ENCODE results near the gene PXN.

Gene PXN

DNA sequence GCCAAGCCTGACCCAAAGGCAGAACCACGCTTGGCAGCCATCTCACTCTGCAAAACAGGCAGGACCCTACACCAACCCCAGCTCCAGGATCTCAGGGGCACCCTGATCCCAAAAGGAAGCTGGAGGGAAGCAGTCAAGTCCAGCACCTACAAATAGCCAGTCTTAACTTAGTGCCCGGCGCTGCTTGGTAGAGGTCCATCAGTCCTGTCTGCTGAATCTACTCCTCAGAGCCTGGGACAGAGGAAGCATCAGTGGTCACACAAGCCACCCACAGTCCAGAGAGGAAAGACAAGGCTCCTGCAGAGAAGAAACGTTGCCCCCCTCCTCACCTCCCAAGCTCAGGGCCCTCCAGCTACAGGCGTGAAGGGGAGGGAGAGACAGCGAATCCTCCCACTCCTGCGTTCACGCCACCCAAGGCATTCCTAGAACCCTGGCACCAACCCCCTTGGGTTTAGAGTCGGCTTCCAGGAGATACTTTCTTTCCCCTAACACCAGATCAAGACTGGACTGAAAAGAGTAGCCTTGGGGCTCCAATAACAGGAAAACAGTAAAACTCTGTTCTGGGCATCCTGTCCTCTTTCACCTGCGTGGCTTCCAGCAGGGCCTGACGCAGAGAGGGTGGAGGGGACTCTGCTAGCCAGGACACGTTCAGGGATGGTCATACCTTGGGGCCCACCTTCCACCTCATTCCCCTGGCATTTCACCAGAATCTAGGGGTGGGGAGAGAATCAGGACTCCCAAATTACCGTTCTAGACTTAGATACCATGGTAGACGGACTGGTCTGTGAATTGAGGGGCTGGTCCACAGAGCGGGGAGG is 1.2 kb downstream of the PXN start:
- peak overlapping the region; percentile 96 for H3K27ac ChIP-seq
- TF ChIP-seq, protein P1, sequence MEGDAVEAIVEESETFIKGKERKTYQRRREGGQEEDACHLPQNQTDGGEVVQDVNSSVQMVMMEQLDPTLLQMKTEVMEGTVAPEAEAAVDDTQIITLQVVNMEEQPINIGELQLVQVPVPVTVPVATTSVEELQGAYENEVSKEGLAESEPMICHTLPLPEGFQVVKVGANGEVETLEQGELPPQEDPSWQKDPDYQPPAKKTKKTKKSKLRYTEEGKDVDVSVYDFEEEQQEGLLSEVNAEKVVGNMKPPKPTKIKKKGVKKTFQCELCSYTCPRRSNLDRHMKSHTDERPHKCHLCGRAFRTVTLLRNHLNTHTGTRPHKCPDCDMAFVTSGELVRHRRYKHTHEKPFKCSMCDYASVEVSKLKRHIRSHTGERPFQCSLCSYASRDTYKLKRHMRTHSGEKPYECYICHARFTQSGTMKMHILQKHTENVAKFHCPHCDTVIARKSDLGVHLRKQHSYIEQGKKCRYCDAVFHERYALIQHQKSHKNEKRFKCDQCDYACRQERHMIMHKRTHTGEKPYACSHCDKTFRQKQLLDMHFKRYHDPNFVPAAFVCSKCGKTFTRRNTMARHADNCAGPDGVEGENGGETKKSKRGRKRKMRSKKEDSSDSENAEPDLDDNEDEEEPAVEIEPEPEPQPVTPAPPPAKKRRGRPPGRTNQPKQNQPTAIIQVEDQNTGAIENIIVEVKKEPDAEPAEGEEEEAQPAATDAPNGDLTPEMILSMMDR (conservative IDR thresholded peaks at IDR 0.05; ENCODE audit: low read depth) = no peak
- DNase-seq (ENCODE audit: low spot score) = peak; percentile 89
- CTCF ChIA-PET = interaction anchor here (0.6 to 9.2 kb wide), 7 partner anchors 17 to 1558 kb away, joined by 3 to 142 read pairs (median 6); no protein-coding TSS in a partner anchor
- POLR2A ChIA-PET (ENCODE audit: low non-redundant PET) = interaction anchor here (0.6 to 5.1 kb wide), 10 partner anchors 8 to 147 kb away, joined by 3 to 64 read pairs (median 4); no protein-coding TSS in a partner anchor

DNA sequence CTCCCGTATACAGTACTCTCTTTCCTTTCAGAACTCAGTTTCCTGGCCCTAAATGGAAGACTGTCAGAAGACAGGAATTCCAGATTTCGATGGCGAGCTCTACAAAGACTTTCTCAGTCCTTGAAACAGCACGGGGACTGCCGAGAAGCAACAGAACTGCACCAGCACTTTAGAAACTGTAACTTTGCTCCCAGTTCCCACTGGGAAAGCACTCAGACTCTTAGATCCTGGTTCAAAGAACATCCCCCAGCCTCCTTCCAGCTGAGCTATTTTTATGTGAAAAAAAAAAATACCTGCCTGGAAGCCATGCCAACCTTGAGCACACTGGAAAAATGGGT is 1.8 kb downstream of the PXN start:
- ChIA-PET POLR2A (ENCODE audit: low non-redundant PET) (interaction anchor here (0.6 to 5.1 kb wide), 5 partner anchors 24 to 33 kb away, joined by 3 to 64 read pairs (median 8); no protein-coding TSS in a partner anchor), CTCF (interaction anchor here (0.6 to 9.2 kb wide), 4 partner anchors 16 to 34 kb away, joined by 3 to 142 read pairs (median 6); no protein-coding TSS in a partner anchor)
- TF ChIP-seq, protein P1 (conservative IDR thresholded peaks at IDR 0.05; ENCODE audit: low read depth) = no peak
- DNase-seq (ENCODE audit: low spot score) = no peak
- peak overlapping the region; percentile 96 for H3K27ac ChIP-seq

DNA sequence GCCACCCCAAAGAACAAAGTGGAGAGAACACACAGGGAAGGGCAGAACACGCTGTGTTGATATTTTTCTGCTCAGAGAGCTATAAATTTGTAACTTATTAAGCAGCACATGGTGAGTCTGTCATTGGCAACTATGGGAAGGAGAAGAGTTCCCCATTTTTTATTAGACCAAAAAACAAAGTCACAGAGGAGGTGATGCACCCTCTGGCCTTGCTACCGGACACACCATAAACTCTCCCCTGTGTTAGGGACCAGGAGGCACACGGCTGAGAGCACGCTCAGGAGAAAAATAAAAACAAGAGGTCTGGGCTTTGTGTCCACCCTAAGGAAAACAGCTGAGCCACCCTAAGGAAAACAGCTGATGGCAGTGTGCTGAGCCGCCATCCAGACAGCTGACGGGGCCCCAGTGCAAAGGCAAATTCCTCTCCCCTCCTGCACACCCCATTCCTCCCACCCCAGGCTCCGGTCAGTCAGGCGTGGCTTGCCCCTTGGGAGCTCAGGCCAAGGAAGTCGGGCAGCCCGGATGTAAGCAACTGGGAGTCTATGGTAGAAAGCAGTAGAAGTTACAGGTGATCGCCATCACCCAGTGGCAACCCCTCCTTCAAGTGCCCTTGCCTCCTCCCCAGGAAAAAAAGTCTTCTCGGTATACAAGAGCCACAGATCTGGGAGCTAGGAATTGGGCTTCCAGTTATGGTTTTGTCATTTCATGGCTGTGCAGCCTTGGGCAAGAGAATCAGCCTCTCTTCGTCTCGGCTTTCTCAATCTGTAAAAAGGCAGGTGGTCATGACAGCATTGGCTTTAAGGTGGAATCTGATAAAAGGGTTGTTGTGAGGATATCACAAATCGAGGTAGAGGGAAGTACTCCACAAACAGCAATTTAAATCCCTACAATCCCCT is 2.4 kb downstream of the PXN start:
- ChIA-PET POLR2A (ENCODE audit: low non-redundant PET) (interaction anchor here (0.6 to 5.1 kb wide), 8 partner anchors 20 to 63 kb away, joined by 3 to 64 read pairs (median 6); no protein-coding TSS in a partner anchor), CTCF (interaction anchor here (0.7 to 9.2 kb wide), 4 partner anchors 20 to 33 kb away, joined by 3 to 142 read pairs (median 6); no protein-coding TSS in a partner anchor)
- peak overlapping the region; percentile 96 for H3K27ac ChIP-seq
- no peak for DNase-seq (ENCODE audit: low spot score)
- TF ChIP-seq, protein P1 (conservative IDR thresholded peaks at IDR 0.05; ENCODE audit: low read depth) = no peak

DNA sequence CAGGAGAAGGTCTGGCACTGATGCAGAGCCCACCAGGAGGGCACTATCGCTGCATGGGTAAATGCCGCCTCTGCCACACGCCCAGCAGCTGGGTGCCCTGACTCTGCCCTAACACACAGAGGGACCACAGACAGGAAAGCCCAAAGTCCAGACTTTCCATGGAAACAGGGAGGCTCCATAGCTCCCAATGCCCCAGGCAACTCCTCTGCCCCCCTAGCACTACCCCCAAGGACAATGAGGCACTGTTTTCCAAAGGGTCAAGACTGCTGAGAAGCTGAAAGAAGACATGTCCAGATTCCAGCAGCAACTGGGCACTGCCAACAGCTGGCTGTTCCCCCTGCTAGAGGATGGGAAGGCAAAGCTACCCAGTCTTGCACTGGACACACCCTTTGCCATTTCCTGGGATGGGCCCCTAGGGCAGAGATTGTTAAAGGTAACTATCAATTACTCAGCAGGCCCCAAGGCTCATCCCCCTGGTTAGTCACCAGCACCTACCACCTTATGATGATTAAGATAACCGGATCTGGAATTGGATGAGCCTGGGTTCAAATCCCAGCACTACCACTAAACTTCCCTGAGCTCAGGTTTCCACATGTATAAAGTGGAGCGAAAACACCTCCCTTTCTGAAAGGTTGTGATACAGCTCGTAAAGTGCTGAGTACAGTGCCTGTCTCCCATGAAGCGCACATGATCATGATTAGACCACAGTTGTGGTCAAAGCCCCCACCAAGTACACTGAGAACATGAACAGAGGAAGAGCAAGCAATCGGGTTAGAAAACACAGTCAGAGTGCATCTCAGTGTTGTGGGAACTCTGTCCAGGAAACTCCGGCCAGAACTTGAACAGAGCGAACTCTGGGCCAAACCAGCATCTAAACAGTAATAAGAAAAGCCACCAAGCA is 3.3 kb downstream of the PXN start:
- POLR2A ChIA-PET (ENCODE audit: low non-redundant PET) = interaction anchor here (0.6 to 5.1 kb wide), 8 partner anchors 19 to 62 kb away, joined by 3 to 64 read pairs (median 6); partner anchors contain the start of gene RPLP0
- TF ChIP-seq, protein P1 (conservative IDR thresholded peaks at IDR 0.05; ENCODE audit: low read depth) = no peak

DNA sequence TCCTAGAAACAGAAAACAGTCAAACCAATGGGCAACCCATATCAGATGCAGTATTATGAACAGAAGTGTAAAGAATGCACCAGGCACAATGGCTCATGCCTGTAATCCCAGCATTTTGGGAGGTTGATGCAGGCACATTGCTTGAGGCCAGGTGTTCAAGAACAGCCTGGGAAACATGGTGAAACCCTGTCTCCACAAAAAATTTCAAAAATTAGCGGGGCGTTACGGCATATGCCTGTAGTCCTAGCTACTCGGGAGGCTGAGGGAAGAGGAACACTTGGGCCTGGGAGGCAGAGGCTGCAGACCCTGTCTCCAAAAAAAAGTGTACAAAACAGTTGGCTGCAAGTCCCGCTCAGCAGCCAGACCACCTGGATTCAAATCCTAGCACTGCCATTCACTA is 4.9 kb downstream of the PXN start:
- H3K27ac ChIP-seq = peak overlapping the region; percentile 96
- ChIA-PET POLR2A (ENCODE audit: low non-redundant PET) (interaction anchor here (0.6 kb wide), 1 partner anchor 59 kb away, joined by 3 read pairs; the partner anchor contains the start of gene RPLP0), CTCF (interaction anchor here (0.6 to 9.2 kb wide), 3 partner anchors 12 to 31 kb away, joined by 5 to 142 read pairs (median 5); no protein-coding TSS in a partner anchor)
- TF ChIP-seq, protein P1 (conservative IDR thresholded peaks at IDR 0.05; ENCODE audit: low read depth) = no peak
- no peak for DNase-seq (ENCODE audit: low spot score)

More for the DNA sequence above, 3.3 kb downstream of the PXN start:
- CTCF ChIA-PET = interaction anchor here (0.9 to 9.2 kb wide), 4 partner anchors 19 to 32 kb away, joined by 3 to 142 read pairs (median 5); no protein-coding TSS in a partner anchor
- peak overlapping the region; percentile 96 for H3K27ac ChIP-seq
- peak; percentile 95 for DNase-seq (ENCODE audit: low spot score)

All from RWPE1 (cell line).